ENCODE measurements around the gene METRNL. TPM values are rescaled to one million over a fixed set of nuclear protein-coding genes. Genes with fewer than 3 reads are reported as not detected.
"Not testable (repeated sequence)": the region's sequence is repeated elsewhere in the genome, so short reads cannot be mapped to it uniquely, and the experiment has no call there.

The METRNL gene
- total and polyA plus RNA-seq, 3 experiments from 2014 or later: 2.6 to 22.9 (median 22.3) TPM

DNA sequence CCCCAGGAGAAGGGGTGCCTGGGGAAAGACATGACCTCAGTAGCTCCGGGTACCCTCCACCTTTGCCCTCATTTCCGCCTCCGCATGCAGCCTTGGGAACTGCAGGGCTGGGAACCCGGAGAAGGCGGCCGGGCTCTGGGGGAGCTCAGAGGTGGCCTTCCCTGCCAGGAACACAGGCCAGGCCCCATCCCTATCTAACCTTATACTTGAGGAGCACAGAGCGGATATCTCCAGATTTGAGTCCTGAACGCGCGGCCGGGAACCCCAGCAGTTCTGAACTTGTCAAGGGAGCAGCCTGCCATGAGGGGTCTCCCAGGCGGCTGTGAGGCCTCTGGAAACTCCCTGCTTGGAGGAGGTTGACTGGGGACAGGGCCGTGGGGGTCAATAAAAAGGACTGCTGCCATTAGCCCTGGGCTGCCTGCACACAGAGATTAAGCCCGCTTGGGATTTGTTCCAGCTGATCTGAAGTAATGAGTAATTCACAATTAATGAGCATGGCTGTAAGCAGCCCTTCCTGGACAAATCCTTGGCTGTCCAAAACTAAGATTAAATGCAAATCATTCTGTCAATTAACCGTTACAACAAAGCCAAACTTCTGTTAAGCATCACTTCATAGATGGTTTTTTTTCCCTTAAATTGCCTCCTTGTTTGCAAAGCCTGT lies 26.3 kb upstream of the METRNL start:
- ChIA-PET POLR2A (no interaction called here), CTCF (no interaction called here)
- Mint-ChIP-seq H3K4me1 (peaks cover 22 to 52% (median 24%) of the 10 kb centered on the region in 3 donors), H3K27ac (peak overlapping the region; percentile 82 to 97 (median 96)), H3K27me3 (peaks cover 0 to 1% of the 10 kb centered on the region in 2 donors), H3K9me3 (no peaks in the 10 kb centered on the region), H3K36me3 (no peaks in the 10 kb centered on the region), H3K4me3 (peak overlapping the region in 1 of 7 donors; percentile 87)
- H3K36me3 ChIP-seq (ENCODE audit: insufficient read depth, low read length): no peaks in the 10 kb centered on the region
- H3K9me3 ChIP-seq (ENCODE audit: low read length): no peaks in the 10 kb centered on the region
- no peaks in the 10 kb centered on the region for H3K27me3 ChIP-seq (ENCODE audit: insufficient read depth, low read length, poor library complexity, severe bottlenecking)
- H3K4me1 ChIP-seq (ENCODE audit: insufficient read depth, low read length): peaks cover 30% of the 10 kb centered on the region
- no peak for DNase-seq
- H3K27ac ChIP-seq (ENCODE audit: low read depth, low read length): peak overlapping the region; percentile 85
- no peak overlapping the region for H3K4me3 ChIP-seq (ENCODE audit: low read length)

GRCh38 chr17:83053739-83054451 lies 25.5 kb upstream of the METRNL start:
- CTCF ChIA-PET: no interaction called here
- H3K36me3 Mint-ChIP-seq: no peaks in the 10 kb centered on the region
- peaks cover 0 to 1% of the 10 kb centered on the region in 2 donors for H3K27me3 Mint-ChIP-seq
- POLR2A ChIA-PET: interaction anchor here (0.7 kb wide), 1 partner anchor 9 kb away, joined by 4 read pairs; no protein-coding TSS in a partner anchor
- no peak overlapping the region for H3K4me3 ChIP-seq (ENCODE audit: low read length)
- peak overlapping the region in 6 of 7 donors; percentile 24 to 87 (median 64) for H3K4me3 Mint-ChIP-seq
- H3K27me3 ChIP-seq (ENCODE audit: insufficient read depth, low read length, poor library complexity, severe bottlenecking): no peaks in the 10 kb centered on the region
- H3K9me3 Mint-ChIP-seq: no peaks in the 10 kb centered on the region
- H3K36me3 ChIP-seq (ENCODE audit: insufficient read depth, low read length): no peaks in the 10 kb centered on the region
- peaks cover 15 to 44% (median 18%) of the 10 kb centered on the region in 3 donors for H3K4me1 Mint-ChIP-seq
- peak overlapping the region; percentile 49 for H3K27ac ChIP-seq (ENCODE audit: low read depth, low read length)
- no peaks in the 10 kb centered on the region for H3K9me3 ChIP-seq (ENCODE audit: low read length)
- H3K27ac Mint-ChIP-seq: peak overlapping the region; percentile 82 to 97 (median 96)
- DNase-seq: peak; percentile 25 to 71 (median 31)
- peaks cover 23% of the 10 kb centered on the region for H3K4me1 ChIP-seq (ENCODE audit: insufficient read depth, low read length)

GRCh38 chr17:83054518-83055125 lies 24.8 kb upstream of the METRNL start:
- no peak for DNase-seq
- Histone ChIP-seq H3K4me3 (ENCODE audit: low read length) (no peak overlapping the region), H3K4me1 (ENCODE audit: insufficient read depth, low read length) (peaks cover 22% of the 10 kb centered on the region), H3K36me3 (ENCODE audit: insufficient read depth, low read length) (no peaks in the 10 kb centered on the region), H3K9me3 (ENCODE audit: low read length) (no peaks in the 10 kb centered on the region), H3K27ac (ENCODE audit: low read depth, low read length) (no peak overlapping the region), H3K27me3 (ENCODE audit: insufficient read depth, low read length, poor library complexity, severe bottlenecking) (no peaks in the 10 kb centered on the region)
- peak overlapping the region; percentile 29 to 97 (median 83) for H3K27ac Mint-ChIP-seq
- peaks cover 0 to 1% of the 10 kb centered on the region in 2 donors for H3K27me3 Mint-ChIP-seq
- no peaks in the 10 kb centered on the region for H3K36me3 Mint-ChIP-seq
- H3K4me1 Mint-ChIP-seq: peaks cover 15 to 37% (median 18%) of the 10 kb centered on the region in 3 donors
- H3K9me3 Mint-ChIP-seq: no peaks in the 10 kb centered on the region
- ChIA-PET CTCF (no interaction called here), POLR2A (interaction anchor here (0.7 kb wide), 1 partner anchor 10 kb away, joined by 4 read pairs; no protein-coding TSS in a partner anchor)
- peak overlapping the region in 1 of 7 donors; percentile 87 for H3K4me3 Mint-ChIP-seq

DNA sequence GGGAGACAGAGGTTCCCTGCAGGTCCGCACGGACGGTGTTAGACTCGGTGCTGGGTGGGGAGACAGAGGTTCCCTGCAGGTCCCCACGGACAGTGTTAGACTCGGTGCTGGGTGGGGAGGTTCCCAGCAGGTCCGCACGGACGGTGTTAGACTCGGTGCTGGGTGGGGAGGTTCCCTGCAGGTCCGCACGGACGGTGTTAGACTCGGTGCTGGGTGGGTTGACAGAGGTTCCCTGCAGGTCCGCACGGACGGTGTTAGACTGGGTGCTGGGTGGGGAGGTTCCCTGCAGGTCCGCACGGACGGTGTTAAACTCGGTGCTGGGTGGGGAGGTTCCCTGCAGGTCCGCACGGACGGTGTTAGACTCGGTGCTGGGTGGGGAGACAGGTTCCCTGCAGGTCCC lies 24.2 kb upstream of the METRNL start:
- POLR2A ChIA-PET; DNase-seq; H3K36me3 ChIP-seq (ENCODE audit: insufficient read depth, low read length); H3K27me3 Mint-ChIP-seq; H3K9me3 Mint-ChIP-seq; H3K9me3 ChIP-seq (ENCODE audit: low read length); CTCF ChIA-PET; H3K27me3 ChIP-seq (ENCODE audit: insufficient read depth, low read length, poor library complexity, severe bottlenecking); H3K27ac ChIP-seq (ENCODE audit: low read depth, low read length); H3K4me3 Mint-ChIP-seq; H3K36me3 Mint-ChIP-seq; H3K4me3 ChIP-seq (ENCODE audit: low read length): not testable (repeated sequence)
- Mint-ChIP-seq H3K27ac (peak overlapping the region in 1 of 8 donors; percentile 64), H3K4me1 (peaks cover 15 to 33% (median 18%) of the 10 kb centered on the region in 3 donors)
- peaks cover 22% of the 10 kb centered on the region for H3K4me1 ChIP-seq (ENCODE audit: insufficient read depth, low read length)

DNA sequence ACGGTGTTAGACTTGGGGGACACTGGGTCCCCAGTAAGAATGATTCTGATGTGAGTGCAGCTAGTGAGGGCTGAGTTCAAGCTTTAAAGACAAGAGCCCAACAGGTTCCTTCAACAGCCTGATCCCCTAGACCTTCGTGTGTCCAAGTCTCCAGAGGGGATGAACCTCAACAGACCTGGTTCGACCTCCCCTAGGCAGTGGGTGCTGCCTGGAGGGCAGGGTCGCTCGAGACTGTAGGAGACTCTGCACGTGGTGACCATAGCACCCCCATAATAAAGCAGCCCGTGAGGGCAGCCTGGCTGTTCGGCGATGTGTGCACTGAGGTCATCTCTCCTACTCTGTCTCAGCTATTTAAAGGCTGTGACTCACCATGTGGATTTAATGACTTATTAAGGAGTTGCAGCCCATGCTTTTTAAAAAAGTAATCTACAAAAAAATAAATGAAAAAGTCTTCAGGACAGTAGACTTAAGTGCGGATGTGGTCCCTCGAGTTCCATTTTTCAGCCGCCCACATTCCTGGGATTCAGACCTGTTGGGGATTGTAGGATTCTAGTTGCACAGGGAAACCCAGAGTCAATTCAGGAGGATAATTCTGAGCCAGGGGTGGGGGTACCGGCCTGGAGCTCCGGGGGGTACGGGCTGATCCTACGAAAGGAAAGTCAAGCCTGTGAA lies 23.4 kb upstream of the METRNL start:
- H3K4me3 ChIP-seq (ENCODE audit: low read length): no peak overlapping the region
- H3K9me3 ChIP-seq (ENCODE audit: low read length): no peaks in the 10 kb centered on the region
- H3K36me3 ChIP-seq (ENCODE audit: insufficient read depth, low read length): no peaks in the 10 kb centered on the region
- no peak for DNase-seq
- no peaks in the 10 kb centered on the region for H3K36me3 Mint-ChIP-seq
- POLR2A ChIA-PET: no interaction called here
- H3K27me3 ChIP-seq (ENCODE audit: insufficient read depth, low read length, poor library complexity, severe bottlenecking): no peaks in the 10 kb centered on the region
- H3K4me3 Mint-ChIP-seq: no peak overlapping the region
- H3K9me3 Mint-ChIP-seq: no peaks in the 10 kb centered on the region
- H3K27me3 Mint-ChIP-seq: no peaks in the 10 kb centered on the region
- H3K27ac ChIP-seq (ENCODE audit: low read depth, low read length): no peak overlapping the region
- peaks cover 11 to 26% (median 13%) of the 10 kb centered on the region in 3 donors for H3K4me1 Mint-ChIP-seq
- H3K4me1 ChIP-seq (ENCODE audit: insufficient read depth, low read length): peaks cover 22% of the 10 kb centered on the region
- H3K27ac Mint-ChIP-seq: peak overlapping the region in 4 of 8 donors; percentile 26 to 60 (median 30)
- CTCF ChIA-PET: no interaction called here

DNA sequence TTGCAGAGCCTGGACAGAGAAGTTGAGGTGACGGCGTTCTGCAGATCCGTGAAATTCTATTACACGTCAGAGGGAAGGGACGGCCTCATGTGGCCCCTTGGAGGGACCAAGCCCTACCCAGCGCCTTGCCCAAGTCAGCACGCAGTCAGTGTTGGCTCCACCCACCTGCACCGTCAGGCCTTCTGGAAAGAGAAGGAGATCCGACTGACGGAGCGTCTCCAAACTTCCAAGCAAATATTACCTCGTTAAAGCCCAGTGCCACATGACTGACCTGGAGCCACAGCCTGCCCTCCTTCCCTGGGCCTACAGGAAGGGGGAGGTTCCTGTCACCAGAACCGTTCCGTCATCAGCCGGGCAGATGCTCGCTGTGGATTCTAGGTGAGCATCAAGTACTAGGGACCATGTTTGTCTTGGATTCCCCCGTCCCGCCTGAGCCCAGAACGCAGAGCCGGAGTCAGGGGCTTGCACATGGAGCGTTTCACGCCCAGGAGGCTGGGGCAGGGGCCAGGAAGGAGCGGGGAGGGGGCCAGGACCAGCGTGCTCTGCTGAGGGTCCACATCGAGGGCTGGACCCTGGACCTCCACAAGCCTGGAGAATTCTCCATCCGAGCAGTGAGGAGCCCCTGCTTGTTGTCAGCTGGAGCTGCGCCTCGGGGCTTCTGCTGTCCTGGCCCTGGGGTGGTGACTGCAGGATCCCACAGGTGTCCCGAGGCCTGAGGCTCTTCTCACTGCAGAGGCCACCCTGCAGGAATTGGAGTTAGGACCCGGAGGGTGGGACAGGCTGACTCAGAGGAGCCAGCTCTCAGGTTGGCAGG lies 22.6 kb upstream of the METRNL start:
- CTCF ChIA-PET: no interaction called here
- no peaks in the 10 kb centered on the region for H3K36me3 ChIP-seq (ENCODE audit: insufficient read depth, low read length)
- DNase-seq: no peak
- H3K9me3 ChIP-seq (ENCODE audit: low read length): no peaks in the 10 kb centered on the region
- no peak overlapping the region for H3K4me3 Mint-ChIP-seq
- peaks cover 22% of the 10 kb centered on the region for H3K4me1 ChIP-seq (ENCODE audit: insufficient read depth, low read length)
- no peak overlapping the region for H3K4me3 ChIP-seq (ENCODE audit: low read length)
- POLR2A ChIA-PET: no interaction called here
- H3K27me3 ChIP-seq (ENCODE audit: insufficient read depth, low read length, poor library complexity, severe bottlenecking): no peaks in the 10 kb centered on the region
- H3K27me3 Mint-ChIP-seq: no peaks in the 10 kb centered on the region
- peaks cover 11 to 23% (median 13%) of the 10 kb centered on the region in 3 donors for H3K4me1 Mint-ChIP-seq
- no peak overlapping the region for H3K27ac Mint-ChIP-seq
- no peaks in the 10 kb centered on the region for H3K9me3 Mint-ChIP-seq
- no peak overlapping the region for H3K27ac ChIP-seq (ENCODE audit: low read depth, low read length)
- H3K36me3 Mint-ChIP-seq: no peaks in the 10 kb centered on the region

GRCh38 chr17:83057397-83057761 lies 22.0 kb upstream of the METRNL start:
- H3K27ac ChIP-seq (ENCODE audit: low read depth, low read length): no peak overlapping the region
- no peak for DNase-seq
- no peaks in the 10 kb centered on the region for H3K9me3 Mint-ChIP-seq
- ChIA-PET CTCF (no interaction called here), POLR2A (no interaction called here)
- peak overlapping the region in 1 of 8 donors; percentile 65 for H3K27ac Mint-ChIP-seq
- H3K27me3 ChIP-seq (ENCODE audit: insufficient read depth, low read length, poor library complexity, severe bottlenecking): no peaks in the 10 kb centered on the region
- no peaks in the 10 kb centered on the region for H3K9me3 ChIP-seq (ENCODE audit: low read length)
- peaks cover 11 to 19% (median 11%) of the 10 kb centered on the region in 3 donors for H3K4me1 Mint-ChIP-seq
- H3K36me3 Mint-ChIP-seq: no peaks in the 10 kb centered on the region
- no peaks in the 10 kb centered on the region for H3K27me3 Mint-ChIP-seq
- H3K36me3 ChIP-seq (ENCODE audit: insufficient read depth, low read length): no peaks in the 10 kb centered on the region
- H3K4me3 ChIP-seq (ENCODE audit: low read length): no peak overlapping the region
- H3K4me3 Mint-ChIP-seq: no peak overlapping the region
- H3K4me1 ChIP-seq (ENCODE audit: insufficient read depth, low read length): peaks cover 17% of the 10 kb centered on the region
